B cell (primary cell): ENCODE data around the gene DUSP15.

Experiments
- EZH2 ChIP-seq: IDR thresholded peaks from 2 replicates; pipeline ENCODE4 v1.6.1; 2012; ENCODE audit warnings: borderline replicate concordance, low read depth, mild to moderate bottlenecking, moderate library complexity, low read length; ENCODE audit not compliant: insufficient read depth, poor library complexity, severe bottlenecking
- TF ChIP-seq, protein P1 (sequence below): fragments of 200-600 bp; IDR thresholded peaks from one replicate; pipeline ENCODE4 v1.8.0; 2022; ENCODE audit warnings: antibody characterized with exemption, mild to moderate bottlenecking

DNA sequence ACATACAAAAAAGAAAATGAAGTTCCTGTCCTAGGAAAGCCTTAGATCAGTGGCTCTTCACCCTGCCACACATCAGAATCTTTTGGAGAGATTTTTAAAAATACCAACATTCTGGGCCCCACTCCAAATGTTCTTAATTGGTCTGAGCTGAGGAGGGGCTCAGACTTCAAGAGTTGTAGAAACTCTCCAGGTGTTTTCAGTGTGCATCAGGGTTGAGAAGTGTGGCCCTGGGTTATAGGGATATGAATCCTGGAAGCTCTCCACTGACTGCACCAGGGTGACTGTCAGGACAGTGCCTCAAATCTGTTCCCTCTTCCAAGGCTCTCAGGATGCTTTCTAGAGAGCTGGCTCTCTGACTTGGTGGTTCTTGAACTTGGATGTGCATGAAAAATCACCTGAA, 56.7 kb downstream of the DUSP15 start:
- no peak for TF ChIP-seq EZH2
- TF ChIP-seq, protein P1, sequence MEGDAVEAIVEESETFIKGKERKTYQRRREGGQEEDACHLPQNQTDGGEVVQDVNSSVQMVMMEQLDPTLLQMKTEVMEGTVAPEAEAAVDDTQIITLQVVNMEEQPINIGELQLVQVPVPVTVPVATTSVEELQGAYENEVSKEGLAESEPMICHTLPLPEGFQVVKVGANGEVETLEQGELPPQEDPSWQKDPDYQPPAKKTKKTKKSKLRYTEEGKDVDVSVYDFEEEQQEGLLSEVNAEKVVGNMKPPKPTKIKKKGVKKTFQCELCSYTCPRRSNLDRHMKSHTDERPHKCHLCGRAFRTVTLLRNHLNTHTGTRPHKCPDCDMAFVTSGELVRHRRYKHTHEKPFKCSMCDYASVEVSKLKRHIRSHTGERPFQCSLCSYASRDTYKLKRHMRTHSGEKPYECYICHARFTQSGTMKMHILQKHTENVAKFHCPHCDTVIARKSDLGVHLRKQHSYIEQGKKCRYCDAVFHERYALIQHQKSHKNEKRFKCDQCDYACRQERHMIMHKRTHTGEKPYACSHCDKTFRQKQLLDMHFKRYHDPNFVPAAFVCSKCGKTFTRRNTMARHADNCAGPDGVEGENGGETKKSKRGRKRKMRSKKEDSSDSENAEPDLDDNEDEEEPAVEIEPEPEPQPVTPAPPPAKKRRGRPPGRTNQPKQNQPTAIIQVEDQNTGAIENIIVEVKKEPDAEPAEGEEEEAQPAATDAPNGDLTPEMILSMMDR: no peak
